IPS DF 4.7 (cell line): ENCODE measurements around the gene GARS1.
"Not testable (repeated sequence)": the region's sequence is repeated elsewhere in the genome, so short reads cannot be mapped to it uniquely, and the experiment has no call there.

Experiments
- DNase-seq: peaks from one replicate; pipeline ENCODE4 v3.0.0-alpha.2; 2013; ENCODE audit warnings: low spot score; ENCODE audit errors: extremely low read depth

GARS1 gene

DNA sequence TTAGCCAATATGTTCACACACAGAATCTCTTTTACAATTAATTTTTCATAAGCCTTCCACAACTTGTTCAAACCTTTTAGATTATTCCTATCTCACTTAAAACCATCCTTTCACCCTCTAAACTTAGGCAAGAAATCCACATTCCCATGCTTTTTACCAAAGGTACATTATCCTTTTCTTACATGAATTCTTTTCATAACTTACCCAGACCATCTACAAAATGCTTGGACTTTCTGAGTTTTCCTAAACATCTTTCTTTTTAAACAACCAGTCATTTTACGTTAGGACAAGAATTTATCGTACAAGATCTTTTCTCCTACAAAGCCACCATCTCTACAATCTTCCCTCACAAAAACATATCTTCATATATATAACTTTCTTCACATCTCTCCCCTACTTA, 18.8 kb upstream of the GARS1 start:
- DNase-seq, result no peak

DNA sequence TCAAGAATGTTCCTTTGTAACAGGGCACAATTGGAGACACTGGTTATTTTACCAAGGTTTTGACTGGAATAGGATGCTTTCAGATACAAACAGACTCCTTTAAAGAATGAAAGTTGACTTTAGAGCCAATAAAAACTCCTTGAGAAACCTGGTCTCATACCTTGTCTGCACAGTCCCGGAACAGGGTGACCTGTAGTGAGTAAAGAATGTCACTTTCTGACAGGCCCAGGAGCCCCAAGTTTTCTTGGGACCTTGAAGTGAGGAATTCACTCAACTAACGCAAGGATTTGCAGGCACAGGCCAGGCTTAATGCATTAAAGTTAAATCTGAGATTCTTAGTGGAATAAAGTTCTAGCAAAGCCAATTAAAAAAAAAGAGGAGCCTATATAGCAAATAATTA, 11.5 kb upstream of the GARS1 start:
- no peak for DNase-seq

DNA sequence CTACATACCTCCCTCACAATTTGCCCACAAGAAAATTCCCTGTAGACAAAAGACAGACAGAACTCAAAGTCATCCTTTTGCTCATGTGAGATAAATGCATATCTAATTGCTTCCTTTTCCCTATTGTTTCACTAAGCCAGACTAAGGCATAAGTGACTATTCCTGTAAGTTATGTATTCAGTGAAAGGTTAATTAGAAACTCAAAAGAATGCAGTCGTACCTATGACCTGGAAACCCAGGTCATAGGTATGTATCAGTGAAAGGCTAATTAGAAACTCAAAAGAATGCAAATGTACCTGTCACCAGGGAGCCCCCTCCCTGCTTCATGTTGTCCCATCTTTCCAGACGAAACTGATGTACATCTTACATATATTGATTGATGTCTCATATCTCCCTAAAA, 10.3 kb upstream of the GARS1 start:
- no peak for DNase-seq

DNA sequence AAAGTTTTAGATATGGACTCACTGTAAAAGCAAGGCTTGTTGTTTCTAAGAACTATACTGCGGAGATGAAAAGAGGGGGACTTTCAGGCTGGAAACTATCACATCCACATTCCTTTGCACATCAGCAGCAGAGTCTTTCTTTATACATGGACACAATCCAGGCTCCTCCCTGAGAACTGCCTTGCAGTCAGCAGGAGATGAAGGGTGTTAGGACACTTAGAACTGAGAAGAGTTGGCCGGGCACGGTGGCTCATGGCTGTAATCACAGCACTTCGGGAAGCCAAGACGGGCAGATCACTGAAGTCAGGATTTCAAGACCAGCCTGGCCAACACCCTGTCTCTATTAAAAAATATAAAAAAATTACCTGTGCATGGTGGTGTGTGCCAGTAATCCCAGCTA, 9.7 kb upstream of the GARS1 start:
- DNase-seq, result no peak

DNA sequence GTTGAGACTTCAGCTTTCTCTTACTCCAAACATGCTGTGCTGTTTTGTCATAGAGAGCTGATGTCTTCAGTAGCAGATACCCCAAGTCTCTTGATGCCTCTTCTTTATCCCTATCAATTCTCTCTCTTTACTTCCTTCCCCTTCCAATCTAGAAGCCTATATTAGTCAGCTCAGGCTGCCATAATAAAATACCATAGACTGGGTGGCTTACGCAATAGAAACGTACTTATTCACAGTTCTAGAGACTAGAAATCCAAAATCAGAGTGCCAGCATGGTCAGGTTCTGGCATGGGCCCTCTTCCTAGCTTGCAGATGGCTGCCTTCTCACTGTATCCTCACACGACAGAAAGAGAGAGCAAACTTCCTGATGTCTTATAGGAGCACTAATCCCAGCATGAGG, 9.0 kb upstream of the GARS1 start:
- no peak for DNase-seq

DNA sequence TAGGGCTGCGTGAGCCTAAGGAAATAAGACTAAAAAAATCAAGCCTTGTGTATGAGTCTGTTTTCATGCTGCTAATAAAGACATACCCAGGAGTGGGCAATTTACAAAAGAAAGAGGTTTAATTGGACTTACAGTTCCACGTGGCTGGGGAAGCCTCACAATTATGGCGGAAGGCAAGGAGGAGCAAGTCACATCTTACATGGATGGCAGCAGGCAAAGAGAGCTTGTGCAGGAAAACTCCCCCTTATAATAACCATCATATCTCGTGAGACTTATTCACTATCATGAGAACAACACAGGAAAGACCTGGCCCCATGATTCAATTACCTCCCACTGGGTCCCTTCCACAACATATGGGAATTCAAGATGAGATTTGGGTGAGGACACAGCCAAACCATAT, 7.1 kb upstream of the GARS1 start:
- DNase-seq, result not testable (repeated sequence)

DNA sequence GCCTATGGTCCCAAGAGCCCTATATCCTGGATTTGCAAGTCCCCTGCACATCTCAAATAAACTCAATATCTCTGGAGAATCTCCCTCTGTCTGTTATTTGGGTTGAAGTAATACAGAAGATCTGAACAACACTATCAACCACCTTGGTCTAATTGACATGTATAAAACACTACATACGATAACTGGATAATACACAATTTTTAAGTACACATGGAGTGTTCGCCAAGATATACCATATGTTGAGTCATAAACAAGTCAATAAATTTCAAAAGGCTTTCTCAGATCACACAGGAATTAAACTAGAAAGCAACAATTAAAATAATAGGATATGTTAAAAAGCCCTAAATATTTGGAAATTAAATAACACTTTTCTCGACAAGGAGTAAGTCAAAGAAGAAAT, 5.6 kb upstream of the GARS1 start:
- no peak for DNase-seq

DNA sequence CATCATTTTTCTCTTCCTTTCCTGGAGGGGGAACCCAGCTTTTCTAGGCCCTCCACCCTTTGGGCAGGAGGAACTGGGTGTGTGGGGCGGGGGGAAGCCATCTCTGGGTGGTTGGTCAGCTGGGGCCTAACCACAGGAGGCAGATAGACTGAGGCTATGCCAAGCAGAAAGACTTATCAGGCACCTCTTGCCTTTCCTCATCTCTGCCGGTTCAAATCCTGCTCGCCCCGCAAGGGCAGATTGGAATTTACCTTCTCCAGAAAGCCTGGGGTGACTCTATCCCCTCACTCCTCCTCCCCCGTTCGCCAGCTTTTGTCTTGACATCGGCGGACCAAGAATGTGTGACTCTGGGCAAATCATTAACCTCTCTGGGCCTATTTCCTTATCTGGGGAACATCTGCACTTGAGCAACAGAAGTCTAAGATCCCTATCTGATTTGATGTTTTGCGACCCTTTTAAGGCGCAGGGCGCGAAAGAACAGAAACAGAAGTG, 584 bp upstream of the GARS1 start:
- no peak for DNase-seq

DNA sequence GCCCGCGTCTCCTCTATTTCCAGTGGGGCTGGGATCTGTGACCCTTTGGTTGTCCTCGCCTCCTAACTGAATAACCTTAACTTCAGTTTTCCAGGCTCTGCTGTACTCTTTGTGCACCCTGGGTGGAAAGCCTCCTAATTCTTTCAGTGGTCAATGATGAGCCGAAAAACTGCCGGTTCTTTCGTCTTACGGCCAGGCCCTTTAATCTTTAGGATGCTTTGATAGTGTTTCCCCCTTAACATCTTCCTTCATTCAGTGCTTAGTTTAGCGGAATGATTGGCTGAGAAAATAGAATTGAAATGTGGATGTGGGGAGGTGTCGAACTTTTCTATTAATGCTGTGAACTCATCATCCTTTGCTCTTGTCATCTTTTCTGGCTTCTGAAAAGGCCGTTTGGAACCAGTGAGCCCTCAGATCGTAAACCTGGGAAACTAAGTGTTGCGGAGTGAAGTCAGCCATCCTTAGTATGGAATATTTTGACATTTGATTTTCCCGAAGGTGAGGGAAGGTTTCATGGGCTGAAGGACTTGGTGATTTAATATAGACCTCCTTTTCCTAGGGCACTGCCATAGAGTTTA, 847 bp downstream of the GARS1 start:
- no peak for DNase-seq

DNA sequence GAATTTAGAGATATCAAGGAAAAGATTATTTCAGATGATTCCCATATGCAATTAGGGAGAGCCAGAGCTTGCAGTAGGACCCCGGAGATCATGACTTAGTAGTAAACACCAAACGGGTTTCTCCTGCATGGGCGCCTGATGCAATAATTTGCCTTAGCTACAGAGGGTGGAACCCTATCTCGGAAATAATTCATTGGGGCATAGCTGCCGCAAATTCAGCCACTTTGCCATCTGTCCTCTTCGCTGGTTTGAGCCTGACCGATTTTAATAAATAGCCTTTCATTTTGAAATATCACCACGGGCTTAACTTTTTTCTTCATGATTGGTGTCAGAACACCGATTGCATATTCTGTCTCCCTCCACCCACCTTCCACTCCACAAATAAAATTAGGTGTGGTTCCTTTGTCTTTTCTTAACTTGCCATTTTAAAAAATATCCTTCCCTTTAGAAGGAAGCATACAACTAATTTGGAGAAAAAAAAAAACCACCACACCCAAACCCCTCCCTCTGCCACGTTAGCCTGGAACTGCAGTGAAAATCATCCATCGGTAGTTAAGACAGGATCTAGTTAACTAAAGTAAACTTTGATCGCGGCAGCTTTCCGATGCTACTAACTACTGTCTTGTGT, 1.4 kb downstream of the GARS1 start:
- DNase-seq, result no peak

DNA sequence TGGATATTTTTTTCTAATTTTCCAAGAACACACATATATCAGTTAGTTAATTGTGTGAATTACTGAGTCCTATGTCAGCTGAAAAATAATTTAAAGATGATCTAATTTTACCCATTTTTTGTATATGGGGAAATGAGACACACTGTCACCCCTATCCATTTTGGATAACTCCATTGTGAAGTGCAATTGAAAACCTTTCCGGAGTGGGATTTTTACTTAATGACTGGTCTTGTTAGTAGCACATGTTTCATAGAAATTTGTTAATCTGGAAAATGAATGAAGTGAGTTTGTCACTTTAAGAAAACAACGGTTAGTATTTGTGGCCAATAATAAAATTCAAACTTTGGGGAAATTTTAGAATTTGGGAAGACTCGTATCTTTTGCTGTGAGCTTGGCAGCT, 2.0 kb downstream of the GARS1 start:
- DNase-seq, result no peak

DNA sequence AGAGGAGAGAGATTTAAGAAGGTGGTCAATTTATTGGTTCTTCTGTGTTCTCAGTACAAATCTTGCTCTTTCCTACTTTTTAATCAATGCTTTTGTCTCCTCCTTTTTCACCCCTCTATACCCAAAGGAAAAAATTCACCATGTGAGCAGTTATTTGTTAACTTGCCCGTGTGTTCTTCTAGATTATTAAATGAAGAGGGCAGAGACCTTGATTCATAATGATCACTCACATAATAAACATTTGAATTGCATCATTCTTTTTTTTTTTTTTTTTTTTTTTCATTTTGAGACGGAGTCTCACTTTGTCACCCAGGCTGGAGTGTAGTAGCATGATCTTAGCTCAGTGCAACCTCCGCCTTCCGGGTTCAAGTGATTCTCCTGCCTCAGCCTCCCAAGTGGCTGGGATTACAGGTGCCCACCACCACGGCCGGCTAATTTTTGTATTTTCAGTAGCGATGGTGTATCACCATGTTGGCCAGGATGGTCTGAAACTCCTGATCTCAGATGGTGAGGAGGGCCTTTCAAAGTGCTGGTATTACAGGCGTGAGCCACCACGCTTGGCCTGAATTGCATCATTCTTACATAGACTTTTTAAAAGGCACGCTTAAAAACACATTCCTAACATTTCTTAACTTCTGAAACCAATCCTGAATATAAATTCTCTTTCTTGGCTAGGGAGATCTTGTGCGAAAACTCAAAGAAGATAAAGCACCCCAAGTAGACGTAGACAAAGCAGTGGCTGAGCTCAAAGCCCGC, 3.6 kb downstream of the GARS1 start:
- no peak for DNase-seq

DNA sequence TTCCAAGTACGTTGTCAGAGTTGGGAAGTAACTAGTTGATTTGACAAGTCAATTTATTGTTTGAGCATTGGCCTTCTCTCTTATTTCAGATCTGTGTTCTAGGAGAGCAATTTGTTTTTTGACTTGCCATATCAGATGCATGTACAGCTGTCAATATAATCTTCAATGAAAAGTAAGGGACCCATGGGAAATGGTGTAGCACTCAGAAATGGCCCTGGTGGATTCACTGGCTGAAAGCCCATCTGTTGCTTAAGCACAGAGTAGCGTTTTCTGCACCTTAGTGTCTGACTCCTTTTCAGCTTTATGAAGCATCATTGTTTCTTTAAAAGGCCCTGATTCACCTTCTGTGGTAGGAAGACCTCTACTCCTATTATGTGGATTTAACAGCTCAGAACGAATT, 10.2 kb downstream of the GARS1 start:
- no peak for DNase-seq

DNA sequence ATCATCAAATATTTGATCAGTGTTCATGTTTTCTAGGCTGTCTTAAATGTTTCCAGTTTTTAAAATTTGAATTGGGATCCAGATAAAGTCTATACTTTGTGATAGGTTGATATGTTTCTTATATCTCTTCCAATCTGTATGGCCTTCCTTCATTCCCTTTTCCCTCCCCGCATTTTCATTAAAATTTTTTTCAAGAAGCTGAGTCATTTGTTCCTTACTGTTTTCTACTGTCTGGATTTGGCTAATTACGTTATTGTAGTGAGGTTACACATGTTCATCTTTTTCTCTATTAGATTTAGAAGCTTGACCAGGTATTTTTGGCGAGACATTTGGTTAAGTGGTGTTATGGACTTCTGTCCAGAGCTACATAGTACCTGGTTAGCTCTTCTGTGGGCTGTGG, 11.2 kb downstream of the GARS1 start:
- DNase-seq, result no peak

DNA sequence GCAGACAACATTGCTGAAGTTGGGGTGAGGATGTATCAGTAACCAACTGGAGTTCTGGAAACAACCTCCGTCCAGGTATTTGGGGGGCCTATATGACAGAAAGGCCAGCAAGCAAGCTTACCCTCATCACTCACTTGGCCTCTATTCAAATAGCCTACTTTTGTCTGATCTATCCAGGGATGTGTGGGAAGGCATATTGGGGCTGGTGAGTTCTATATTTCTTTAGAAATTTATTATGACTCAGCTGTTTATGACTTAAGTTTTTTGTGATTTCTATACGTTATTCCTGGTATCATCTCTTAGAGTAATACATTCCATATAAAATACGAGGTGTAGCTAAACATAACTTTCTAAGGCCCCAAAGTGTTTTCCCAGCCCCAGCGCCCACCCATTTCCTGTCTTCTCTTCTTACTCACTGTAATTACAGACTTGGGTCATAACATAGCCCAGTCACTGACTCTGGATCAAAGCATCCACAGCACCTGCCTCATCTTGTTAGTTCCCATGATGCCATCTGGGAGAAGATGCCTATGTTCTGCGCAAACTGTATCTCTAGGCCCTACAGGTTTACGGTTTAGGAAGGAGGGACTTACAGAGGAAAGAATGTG, 18.1 kb downstream of the GARS1 start:
- no peak for DNase-seq

DNA sequence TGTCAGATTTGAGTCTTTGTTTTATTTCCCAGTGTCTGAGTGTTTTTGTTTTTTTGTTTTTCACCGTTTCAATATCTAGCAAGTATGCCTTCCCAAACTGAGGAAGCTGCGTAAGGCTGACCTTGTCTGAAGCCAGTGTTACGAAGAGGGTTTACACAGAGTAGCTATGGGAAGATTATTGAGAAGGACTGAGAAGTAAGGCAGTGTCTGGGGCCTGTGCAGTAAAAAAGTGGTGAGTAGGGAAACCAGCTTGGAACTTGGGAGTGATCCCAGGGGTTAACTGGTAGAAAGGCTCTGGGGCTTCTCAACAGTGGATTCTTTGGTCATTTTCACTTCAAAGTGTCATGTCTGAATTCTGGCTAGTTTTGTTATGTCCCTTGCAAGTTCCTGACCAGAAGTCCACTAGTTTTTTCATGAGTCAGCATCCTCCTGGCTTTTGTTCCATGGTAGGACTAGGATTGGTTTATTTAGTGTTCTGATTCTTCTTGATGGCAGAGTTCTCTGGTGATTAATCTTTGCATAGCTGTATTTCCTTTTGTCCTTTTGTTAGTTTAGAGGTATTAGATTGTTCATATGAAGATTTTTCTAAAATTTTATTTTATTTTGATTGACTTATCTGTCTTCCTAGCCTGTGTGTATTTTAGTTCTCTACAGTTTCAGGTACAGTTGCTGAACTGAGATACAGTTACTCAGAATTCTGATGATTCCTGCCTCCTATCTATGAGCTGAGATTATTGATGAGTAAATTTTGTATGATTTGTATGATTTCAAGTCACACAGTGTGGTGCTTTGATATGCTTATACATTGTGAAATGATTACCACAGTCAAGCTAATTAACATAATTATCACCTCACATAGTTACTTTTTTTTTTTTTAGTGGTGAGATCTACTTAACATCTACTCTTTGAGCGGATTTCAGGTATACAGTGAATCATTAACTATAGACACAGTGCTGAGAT, 19.0 kb downstream of the GARS1 start:
- DNase-seq, result no peak

DNA sequence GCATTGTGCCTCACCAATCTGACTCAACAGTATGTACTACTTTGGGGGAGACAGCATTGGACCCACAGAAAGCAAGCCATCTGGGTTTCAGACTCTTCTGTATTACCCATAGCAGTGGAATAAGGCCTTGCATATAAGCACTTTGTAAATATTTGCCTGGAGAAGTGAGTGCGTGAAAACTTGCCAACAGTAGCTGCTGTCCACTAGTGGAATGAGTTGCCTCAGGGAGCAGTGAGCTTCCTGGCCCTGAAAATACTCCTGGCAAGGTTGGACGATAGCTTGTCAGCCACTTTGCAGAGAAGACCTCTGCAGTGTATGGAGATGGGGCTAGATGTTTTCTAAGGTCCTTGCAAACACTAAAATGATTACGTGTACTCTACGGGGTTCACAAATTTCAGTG, 21.6 kb downstream of the GARS1 start:
- no peak for DNase-seq

DNA sequence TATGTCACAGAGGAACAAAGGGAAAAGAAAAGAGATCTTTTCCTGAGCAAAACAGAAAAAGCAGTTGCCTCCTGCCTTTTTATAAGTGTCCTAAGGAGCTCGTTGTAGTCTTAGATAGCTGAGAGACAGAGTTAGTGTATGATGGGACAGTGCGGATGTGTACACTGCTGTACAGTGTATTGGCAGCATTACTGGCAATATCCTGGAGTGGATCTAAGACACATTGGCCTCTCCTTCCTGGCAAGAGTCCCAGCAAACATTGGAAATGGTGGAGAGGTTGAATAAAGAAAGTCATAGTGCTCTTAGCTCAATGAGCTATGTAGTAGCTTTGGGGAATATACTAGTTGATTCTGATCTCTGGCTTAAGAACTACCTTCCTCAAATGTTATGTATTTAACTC, 22.7 kb downstream of the GARS1 start:
- DNase-seq, result no peak

DNA sequence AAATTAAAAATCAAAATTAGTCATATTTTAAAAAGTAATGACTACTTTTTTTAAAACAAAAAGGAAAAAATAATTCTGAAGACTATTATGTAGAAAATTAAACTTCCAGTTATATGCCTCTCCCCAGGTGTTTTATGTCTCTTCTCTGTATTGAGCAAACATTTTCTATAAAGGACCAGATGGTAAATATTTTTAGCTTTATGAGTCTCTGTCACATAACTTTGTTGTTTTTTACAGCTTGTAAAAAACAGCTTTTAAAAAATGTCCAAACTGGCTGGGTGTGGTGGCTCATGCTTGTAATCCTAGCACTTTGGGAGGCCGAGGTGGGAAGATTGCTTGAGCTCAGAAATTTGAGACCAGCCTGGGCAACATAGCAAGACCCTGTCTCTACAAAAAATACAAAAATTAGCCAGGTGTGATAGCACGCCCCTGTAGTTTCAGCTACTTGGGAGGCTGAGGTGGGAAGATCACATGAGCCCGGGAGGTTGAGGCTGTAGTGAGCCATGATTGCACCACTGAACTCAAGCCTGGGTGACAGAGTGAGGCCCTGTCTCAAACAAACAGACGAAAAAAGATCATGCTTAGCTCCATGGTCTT, 23.5 kb downstream of the GARS1 start:
- no peak for DNase-seq

DNA sequence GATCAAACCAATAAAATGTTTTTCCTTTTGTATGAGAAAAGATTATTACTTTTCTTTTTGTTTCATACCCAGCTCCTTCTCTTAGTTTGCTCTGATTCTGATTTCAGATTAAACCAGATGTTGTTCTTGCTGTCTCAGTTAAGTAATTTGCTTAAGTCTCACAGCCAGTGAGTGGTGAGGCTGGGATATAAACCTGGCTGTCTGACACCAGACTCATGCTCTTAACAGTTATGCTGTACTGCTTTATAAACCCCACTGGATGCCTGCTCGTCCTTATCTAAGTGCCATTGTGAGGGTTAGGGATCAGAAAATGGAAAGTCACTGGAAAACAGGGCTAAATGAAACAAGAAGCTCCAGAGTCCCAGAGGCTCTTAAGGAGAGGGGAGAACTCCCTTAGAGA, 24.3 kb downstream of the GARS1 start:
- DNase-seq, result no peak

DNA sequence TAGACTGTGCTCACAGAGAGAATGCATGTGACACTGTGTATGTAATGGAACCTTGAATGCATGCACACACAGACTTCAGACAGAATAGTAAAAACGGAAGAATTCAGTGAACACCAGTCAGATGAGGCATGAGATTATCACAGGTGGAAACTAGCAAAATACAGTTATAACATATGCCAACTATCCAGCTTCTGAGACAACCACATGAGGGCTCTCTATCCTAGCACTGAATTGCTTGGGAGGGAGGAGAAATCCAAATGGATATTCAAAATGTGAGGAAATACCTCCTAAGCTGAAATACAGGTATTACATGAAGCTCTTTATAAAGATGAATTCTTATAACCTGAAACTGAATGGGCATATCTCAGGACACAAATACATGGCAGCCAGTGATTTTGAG, 30.6 kb downstream of the GARS1 start:
- DNase-seq, result no peak
